HG03103 (cell line): ENCODE results near the gene CAMK2D.
A peak's percentile ranks its signal among the peaks of the same experiment; 100 is the strongest.
"Not testable (repeated sequence)": the region's sequence is repeated elsewhere in the genome, so short reads cannot be mapped to it uniquely, and the experiment has no call there.

ENCODE experiments used
- ATAC-seq: cut with Tn5 transposase; IDR thresholded peaks from one replicate; pipeline ENCODE4 v1.9.1; 2021; ENCODE audit warnings: low read depth; ENCODE audit not compliant: unreplicated experiment

The CAMK2D gene

GRCh38 chr4:113761620-113762185, at the start of gene CAMK2D:
TSS of gene CAMK2D (minus strand) at chr4:113761738. CDS start at chr4:113761068, 670 bp downstream.
- ATAC-seq, result peak; percentile 40

- no peak for ATAC-seq
Measured at GRCh38 chr4:113810906-113811305, 49.4 kb upstream of the CAMK2D start.

- no peak for ATAC-seq
Measured at GRCh38 chr4:113809311-113809710, 47.8 kb upstream of the CAMK2D start.

- no peak for ATAC-seq
Measured at GRCh38 chr4:113806850-113807249, 45.3 kb upstream of the CAMK2D start.

- ATAC-seq, result no peak
Measured at GRCh38 chr4:113801882-113802281, 40.3 kb upstream of the CAMK2D start.

GRCh38 chr4:113796381-113796780, 34.8 kb upstream of the CAMK2D start:
- ATAC-seq, result not testable (repeated sequence)

- no peak for ATAC-seq
Measured at GRCh38 chr4:113790478-113790877, 28.9 kb upstream of the CAMK2D start.

- ATAC-seq, result no peak
Measured at GRCh38 chr4:113788888-113789287, 27.4 kb upstream of the CAMK2D start.

GRCh38 chr4:113785781-113786180, 24.2 kb upstream of the CAMK2D start:
- no peak for ATAC-seq

- ATAC-seq, result no peak
Measured at GRCh38 chr4:113784497-113785250, 23.1 kb upstream of the CAMK2D start.

- no peak for ATAC-seq
Measured at GRCh38 chr4:113783701-113784100, 22.2 kb upstream of the CAMK2D start.

- ATAC-seq, result no peak
Measured at GRCh38 chr4:113783289-113783688, 21.8 kb upstream of the CAMK2D start.

- ATAC-seq, result peak; percentile 61
Measured at GRCh38 chr4:113781439-113782040, 20.0 kb upstream of the CAMK2D start.

GRCh38 chr4:113776679-113777078, 15.1 kb upstream of the CAMK2D start:
- no peak for ATAC-seq

GRCh38 chr4:113776016-113776415, 14.5 kb upstream of the CAMK2D start:
- no peak for ATAC-seq

GRCh38 chr4:113773756-113774155, 12.2 kb upstream of the CAMK2D start:
- ATAC-seq, result no peak

- ATAC-seq, result no peak
Measured at GRCh38 chr4:113773014-113773413, 11.5 kb upstream of the CAMK2D start.

- no peak for ATAC-seq
Measured at GRCh38 chr4:113772319-113772718, 10.8 kb upstream of the CAMK2D start.

GRCh38 chr4:113769744-113770143, 8.2 kb upstream of the CAMK2D start:
- no peak for ATAC-seq

GRCh38 chr4:113768952-113769351, 7.4 kb upstream of the CAMK2D start:
- ATAC-seq, result no peak

GRCh38 chr4:113766882-113767281, 5.3 kb upstream of the CAMK2D start:
- ATAC-seq, result no peak

- ATAC-seq, result no peak
Measured at GRCh38 chr4:113764720-113765264, 3.3 kb upstream of the CAMK2D start.
